CD14-positive monocyte (primary cell): ENCODE data around the gene DSCAML1. TPM values are rescaled to one million over a fixed set of nuclear protein-coding genes. Genes with fewer than 3 reads are reported as not detected.
A peak's percentile ranks its signal among the peaks of the same experiment; 100 is the strongest.

Experiments
- DNase-seq, 3 donors: peaks; one replicate each; pipeline ENCODE4 v3.0.0-alpha.2; 2011 to 2022
- H2AFZ ChIP-seq: 2 replicates; pipeline ENCODE4 v1.6.0; 2012; ENCODE audit warnings: mild to moderate bottlenecking, low read depth, low read length, inconsistent platforms; ENCODE audit not compliant: insufficient read depth, poor library complexity, severe bottlenecking
- H3K27ac ChIP-seq, 2 donors: 1 replicate in 1 of 2; 2 replicates in 1 of 2; pipeline ENCODE4 v1.5.1; 2012 to 2013; ENCODE audit warnings: low read length in 2 of 2, control low read depth in 1 of 2, inconsistent platforms in 1 of 2, low read depth in 1 of 2, mild to moderate bottlenecking in 1 of 2
- H3K27me3 ChIP-seq, 2 donors: one replicate each; pipeline versions ENCODE4 v1.6.0 to v1.6.1; 2011 to 2013; ENCODE audit warnings: low read length in 2 of 2; ENCODE audit not compliant: control insufficient read depth in 2 of 2, insufficient read depth in 2 of 2
- H3K36me3 ChIP-seq, 2 donors: replicated peaks in 1 of 2; 1 replicate in 1 of 2; 2 replicates in 1 of 2; pipeline versions ENCODE4 v1.5.1 to v1.6.1; 2012 to 2013; ENCODE audit warnings: low read length in 2 of 2, control low read depth in 1 of 2, inconsistent platforms in 1 of 2, mild to moderate bottlenecking in 1 of 2; ENCODE audit not compliant: insufficient read depth in 2 of 2, control insufficient read depth in 1 of 2
- H3K4me1 ChIP-seq, 2 donors: 1 replicate in 1 of 2; 2 replicates in 1 of 2; pipeline versions ENCODE4 v1.5.1 to v1.6.1; 2012 to 2013; ENCODE audit warnings: low read length in 2 of 2, control low read depth in 1 of 2, inconsistent platforms in 1 of 2, mild to moderate bottlenecking in 1 of 2, moderate library complexity in 1 of 2; ENCODE audit not compliant: insufficient read depth in 2 of 2, control insufficient read depth in 1 of 2
- H3K4me2 ChIP-seq: replicated peaks from 2 replicates; pipeline ENCODE3; 2012; ENCODE audit warnings: low read length, moderate library complexity, mild to moderate bottlenecking; ENCODE audit not compliant: poor library complexity, severe bottlenecking; ENCODE audit errors: extremely low read depth
- H3K4me3 ChIP-seq, 3 experiments: fragments of 200-600 bp in 1 of 3; sonication (generic) in 1 of 3; replicated peaks in 1 of 3; 1 replicate in 2 of 3; 2 replicates in 1 of 3; pipeline ENCODE4 v1.5.1; 2011 to 2013; ENCODE audit warnings: low read length in 3 of 3, mild to moderate bottlenecking in 3 of 3, control low read depth in 2 of 3, low read depth in 2 of 3, inconsistent platforms in 1 of 3, moderate library complexity in 1 of 3
- H3K79me2 ChIP-seq: 2 replicates; pipeline ENCODE4 v1.6.0; 2012; ENCODE audit warnings: mild to moderate bottlenecking, control low read depth, inconsistent platforms, low read length, moderate library complexity; ENCODE audit not compliant: insufficient read depth
- H3K9ac ChIP-seq: 2 replicates; pipeline ENCODE4 v1.6.0; 2017; ENCODE audit warnings: low read length, mild to moderate bottlenecking; ENCODE audit not compliant: insufficient read depth, poor library complexity, severe bottlenecking
- H3K9me3 ChIP-seq, 2 donors: replicated peaks in 1 of 2; 1 replicate in 1 of 2; 2 replicates in 1 of 2; pipeline versions ENCODE4 v1.5.1 to v1.6.1; 2012 to 2013; ENCODE audit warnings: low read length in 2 of 2, control low read depth in 1 of 2; ENCODE audit not compliant: control insufficient read depth in 1 of 2, insufficient read depth in 1 of 2
- H4K20me1 ChIP-seq: 2 replicates; pipeline ENCODE4 v1.6.0; 2012; ENCODE audit warnings: mild to moderate bottlenecking, low read length, control low read depth, moderate library complexity; ENCODE audit not compliant: insufficient read depth
- H3K27ac Mint-ChIP-seq, 7 donors: one replicate each; pipeline ENCODE4 v1.8.0; 2020; ENCODE audit warnings: mild to moderate bottlenecking in 7 of 7, mixed read lengths in 7 of 7, moderate library complexity in 6 of 7, inconsistent platforms in 2 of 7
- H3K27me3 Mint-ChIP-seq, 3 donors: one replicate each; pipeline ENCODE4 v1.8.0; 2021 to 2022; ENCODE audit warnings: low read depth in 3 of 3, mild to moderate bottlenecking in 3 of 3, mixed read lengths in 3 of 3, moderate library complexity in 3 of 3, inconsistent platforms in 1 of 3
- H3K36me3 Mint-ChIP-seq, 2 donors: one replicate each; pipeline ENCODE4 v1.8.0; 2020; ENCODE audit warnings: mixed read lengths in 2 of 2, inconsistent platforms in 1 of 2, mild to moderate bottlenecking in 1 of 2
- H3K4me1 Mint-ChIP-seq: one replicate; pipeline ENCODE4 v1.8.0; 2020; ENCODE audit warnings: mild to moderate bottlenecking, mixed read lengths
- H3K4me3 Mint-ChIP-seq, 2 donors: one replicate each; pipeline ENCODE4 v1.8.0; 2020; ENCODE audit warnings: mild to moderate bottlenecking in 2 of 2, mixed read lengths in 2 of 2, moderate library complexity in 1 of 2
- H3K9me3 Mint-ChIP-seq, 7 donors: one replicate each; pipeline ENCODE4 v1.8.0; 2020 to 2022; ENCODE audit warnings: mixed read lengths in 7 of 7, mild to moderate bottlenecking in 6 of 7, moderate library complexity in 6 of 7, inconsistent platforms in 2 of 7
- CTCF ChIP-seq: fragments of 200-600 bp; IDR thresholded peaks from one replicate; pipeline ENCODE4 v1.8.0; 2022; ENCODE audit warnings: antibody characterized with exemption, mild to moderate bottlenecking
- whole genome bisulfite sequencing: methylation state at CpG from one replicate; pipeline ENCODE4 v1.1.5; 2013; ENCODE audit warnings: missing lambda C conversion rate; ENCODE audit not compliant: insufficient coverage; 5-methylcytosine and 5-hydroxymethylcytosine counted together
- intact Hi-C, 2 donors: fragments of 100-400 bp; cut with micrococcal nuclease; formaldehyde crosslinking; loops; one replicate each; pipeline versions ENCODE4 v1.15.0 to v1.15.1; 2023
- polyA plus RNA-seq, 3 donors: library from polyadenylated mRNA; depleted of rRNA in 1 of 3; unstranded in 2 of 3; stranded (reverse) in 1 of 3; fragments of 300-500 nt in 2 of 3; fragments of >200 nt in 1 of 3; fragmentation: Illumina TruSeq in 2 of 3; gene quantifications; 1 replicate in 2 of 3; 2 replicates in 1 of 3; pipeline ENCODE4 v1.2.3, GENCODE V29; 2012 to 2021

Gene DSCAML1
- polyA plus RNA-seq, 3 donors: not detected

- H3K4me3 Mint-ChIP-seq: no peak overlapping the region
- no peak overlapping the region for H3K27ac ChIP-seq
- H3K4me1 ChIP-seq: no peaks in the 10 kb centered on the region
- no peaks in the 10 kb centered on the region for H3K79me2 ChIP-seq
- H2AFZ ChIP-seq: no peak overlapping the region
- no peaks in the 10 kb centered on the region for H3K9me3 ChIP-seq
- no peaks in the 10 kb centered on the region for H3K36me3 ChIP-seq
- no peaks in the 10 kb centered on the region for H3K4me1 Mint-ChIP-seq
- peak overlapping the region in 1 of 7 donors; percentile 42 for H3K27ac Mint-ChIP-seq
- no peak overlapping the region for H3K4me3 ChIP-seq
- no peak for TF ChIP-seq CTCF
- no peaks in the 10 kb centered on the region for H3K9me3 Mint-ChIP-seq
- H3K27me3 Mint-ChIP-seq: peaks cover 6 to 12% (median 7%) of the 10 kb centered on the region in 3 donors
- intact Hi-C loops: no loop called here
- no peak for DNase-seq
- no peaks in the 10 kb centered on the region for H4K20me1 ChIP-seq
- 95% methylated on average over 2 of the region's 11 CpGs for WGBS
- H3K27me3 ChIP-seq: no peaks in the 10 kb centered on the region
- H3K9ac ChIP-seq: no peak overlapping the region
- no peaks in the 10 kb centered on the region for H3K36me3 Mint-ChIP-seq
- H3K4me2 ChIP-seq: no peak overlapping the region
Observed at GRCh38 chr11:117631336-117632140, 165.5 kb downstream of the DSCAML1 start.

GRCh38 chr11:117629891-117630538 lies 167.0 kb downstream of the DSCAML1 start:
- Histone ChIP-seq H3K9me3 (no peaks in the 10 kb centered on the region), H3K27ac (no peak overlapping the region), H3K4me2 (no peak overlapping the region), H3K4me1 (no peaks in the 10 kb centered on the region), H2AFZ (no peak overlapping the region), H3K27me3 (no peaks in the 10 kb centered on the region), H4K20me1 (no peaks in the 10 kb centered on the region), H3K4me3 (no peak overlapping the region), H3K36me3 (no peaks in the 10 kb centered on the region), H3K79me2 (no peaks in the 10 kb centered on the region), H3K9ac (no peak overlapping the region)
- WGBS: 69% methylated on average over 2 of the region's 9 CpGs
- Mint-ChIP-seq H3K4me3 (no peak overlapping the region), H3K4me1 (no peaks in the 10 kb centered on the region), H3K27me3 (peaks cover 4 to 7% (median 6%) of the 10 kb centered on the region in 3 donors), H3K27ac (no peak overlapping the region), H3K36me3 (no peaks in the 10 kb centered on the region), H3K9me3 (no peaks in the 10 kb centered on the region)
- no peak for DNase-seq
- intact Hi-C loops: no loop called here
- TF ChIP-seq CTCF: no peak
